AG10803 (cell line): ENCODE data around the gene THSD7A.

Experiments used
- DNase-seq: peaks from one replicate; pipeline ENCODE4 v3.0.0; 2010; ENCODE audit warnings: low read depth
- H3K4me3 ChIP-seq: 2 replicates; pipeline ENCODE4 v1.5.1; 2011; ENCODE audit warnings: mild to moderate bottlenecking, low read length, control low read depth
- CTCF ChIP-seq: conservative IDR thresholded peaks from 2 replicates; pipeline ENCODE4 v1.5.1; 2011; ENCODE audit warnings: mild to moderate bottlenecking, low read length, control low read depth, inconsistent platforms

Gene THSD7A

GRCh38 chr7:11472646-11473045 is 359.4 kb downstream of the THSD7A start:
- no peak overlapping the region for H3K4me3 ChIP-seq
- no peak for DNase-seq
- no peak for TF ChIP-seq CTCF

- DNase-seq, result no peak
- H3K4me3 ChIP-seq, result no peak overlapping the region
- no peak for TF ChIP-seq CTCF
Measured at GRCh38 chr7:11471255-11471654, 360.7 kb downstream of the THSD7A start.

DNA sequence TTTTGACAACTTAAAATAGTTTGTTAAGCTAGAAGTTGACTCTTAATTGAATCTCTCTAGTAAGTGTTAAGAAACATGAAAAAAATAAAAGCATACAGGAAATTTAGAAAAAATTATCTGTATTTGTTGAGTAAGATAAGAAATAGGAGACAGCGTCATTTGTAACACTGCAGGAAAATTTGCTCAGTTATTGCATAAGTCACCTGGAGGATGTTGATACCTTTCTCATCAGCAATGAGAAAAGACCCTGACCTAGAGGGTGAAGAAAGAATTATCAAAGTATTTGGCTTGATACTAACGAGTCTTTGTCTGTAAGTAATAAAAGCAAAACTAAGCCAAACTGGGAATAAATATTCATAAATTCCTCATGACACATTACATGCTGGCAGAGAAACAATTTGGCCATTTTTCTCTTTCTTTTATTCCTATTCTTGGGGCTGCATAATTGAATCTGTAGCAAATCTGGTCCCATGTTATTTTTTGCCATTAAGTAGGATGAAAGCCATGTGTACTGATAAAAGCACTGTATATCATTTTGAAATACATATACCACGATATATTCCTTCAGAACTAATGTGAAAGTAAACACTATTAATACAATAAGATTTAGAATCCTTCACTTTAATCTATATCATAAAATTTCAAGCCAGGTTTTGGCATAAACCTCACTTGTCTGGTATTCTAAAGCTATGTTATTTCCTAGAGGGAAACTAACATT is 362.8 kb downstream of the THSD7A start:
- no peak for DNase-seq
- TF ChIP-seq CTCF, result no peak
- no peak overlapping the region for H3K4me3 ChIP-seq

GRCh38 chr7:11466517-11467105 is 365.4 kb downstream of the THSD7A start:
- H3K4me3 ChIP-seq, result no peak overlapping the region
- no peak for DNase-seq
- no peak for TF ChIP-seq CTCF

GRCh38 chr7:11464624-11465023 is 367.4 kb downstream of the THSD7A start:
- TF ChIP-seq CTCF, result no peak
- no peak for DNase-seq
- H3K4me3 ChIP-seq, result no peak overlapping the region

DNA sequence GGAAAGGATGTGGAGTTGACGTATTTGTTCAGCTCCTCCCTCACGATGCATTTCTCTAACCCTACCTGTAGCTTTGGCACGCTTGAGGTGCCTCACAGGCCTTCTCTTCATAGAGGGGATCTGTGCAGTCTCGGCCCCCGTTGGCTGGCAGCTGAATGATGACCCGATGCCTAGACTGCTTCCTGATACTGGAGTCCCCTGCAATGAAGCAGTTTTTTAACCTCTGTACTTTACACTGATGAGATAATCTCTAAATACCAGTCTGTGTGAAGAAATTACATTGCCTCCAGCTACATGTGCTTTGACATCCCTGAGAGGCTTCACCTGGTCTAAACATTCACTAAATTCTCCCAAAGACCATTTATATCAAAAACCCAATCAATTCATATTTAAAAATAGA is 370.1 kb downstream of the THSD7A start:
- H3K4me3 ChIP-seq, result no peak overlapping the region
- TF ChIP-seq CTCF, result no peak
- DNase-seq, result no peak
